HEK293 (cell line): ENCODE measurements around the gene MFAP3.

ENCODE experiments used
- CTCF ChIA-PET: fragments of 350-600 bp; formaldehyde crosslinking; extraction: SDS; loops from one replicate; lab custom pipeline; 2021; ENCODE audit warnings: antibody characterized with exemption; lab: Yijun Ruan, JAX
- POLR2A ChIA-PET: fragments of 300-600 bp; formaldehyde crosslinking; extraction: SDS; loops from one replicate; lab custom pipeline; 2020; ENCODE audit warnings: antibody characterized with exemption, inconsistent platforms; lab: Yijun Ruan, JAX
- H3K27ac ChIP-seq: fragments of 200-500 bp; sonication (Bioruptor generic); 2 replicates; pipeline ENCODE4 v1.5.1; 2014; ENCODE audit warnings: low read depth, low read length, control low read depth, inconsistent platforms; ENCODE audit errors: extremely low read depth
- H3K36me3 ChIP-seq, 2 experiments: fragments of 200-500 bp in 1 of 2; sonication (Bioruptor generic) in 1 of 2; 1 replicate in 1 of 2; 2 replicates in 1 of 2; pipeline ENCODE4 v1.5.1; 2014 to 2017; ENCODE audit warnings: inconsistent platforms in 2 of 2, low read length in 2 of 2; ENCODE audit not compliant: control insufficient read depth in 2 of 2, insufficient read depth in 1 of 2
- H3K4me1 ChIP-seq: fragments of 200-500 bp; sonication (Bioruptor generic); 2 replicates; pipeline ENCODE4 v1.5.1; 2014; ENCODE audit warnings: mild to moderate bottlenecking, low read length, inconsistent platforms; ENCODE audit not compliant: control insufficient read depth, insufficient read depth
- H3K4me3 ChIP-seq: 2 replicates; pipeline ENCODE4 v1.5.1; 2011; ENCODE audit warnings: low read depth, mild to moderate bottlenecking, control low read depth, low read length, moderate library complexity
- H3K9me3 ChIP-seq: fragments of 200-500 bp; sonication (Bioruptor generic); 2 replicates; pipeline ENCODE4 v1.5.1; 2014; ENCODE audit warnings: low read depth, low read length, inconsistent platforms; ENCODE audit not compliant: control insufficient read depth, insufficient read depth
- AEBP2 ChIP-seq: fragments of 450-650 bp; formaldehyde crosslinking; IDR thresholded peaks from 2 replicates; pipeline ENCODE4 v1.5.1; 2016; ENCODE audit warnings: missing biosample characterization, missing genetic modification characterization, borderline replicate concordance
- BCL11A ChIP-seq: fragments of 450-650 bp; formaldehyde crosslinking; IDR thresholded peaks from 2 replicates; pipeline ENCODE4 v1.5.1; 2016; ENCODE audit warnings: low read depth, missing biosample characterization, missing genetic modification characterization
- KLF9 ChIP-seq: fragments of 450-650 bp; formaldehyde crosslinking; IDR thresholded peaks from 2 replicates; pipeline ENCODE4 v1.5.1; 2016; ENCODE audit warnings: missing biosample characterization, missing genetic modification characterization, low read depth
- MYNN ChIP-seq: fragments of 450-650 bp; formaldehyde crosslinking; IDR thresholded peaks from 2 replicates; pipeline ENCODE4 v1.5.1; 2016; ENCODE audit warnings: missing biosample characterization, missing genetic modification characterization, borderline replicate concordance
- SALL2 ChIP-seq: fragments of 450-650 bp; formaldehyde crosslinking; IDR thresholded peaks from 2 replicates; pipeline ENCODE4 v1.5.0; 2017; ENCODE audit warnings: missing biosample characterization, mild to moderate bottlenecking, missing genetic modification characterization, borderline replicate concordance
- SCRT1 ChIP-seq: fragments of 450-650 bp; formaldehyde crosslinking; IDR thresholded peaks from 2 replicates; pipeline ENCODE4 v1.5.1; 2016; ENCODE audit warnings: missing biosample characterization, missing genetic modification characterization, borderline replicate concordance
- SCRT2 ChIP-seq: fragments of 450-650 bp; formaldehyde crosslinking; IDR thresholded peaks from 2 replicates; pipeline ENCODE4 v1.5.1; 2016; ENCODE audit warnings: missing biosample characterization, missing genetic modification characterization
- TRIM28 ChIP-seq: IDR thresholded peaks from 2 replicates; pipeline ENCODE4 v1.6.1; 2011; ENCODE audit warnings: low read length, control low read depth, borderline replicate concordance
- ZBTB10 ChIP-seq: fragments of 450-650 bp; formaldehyde crosslinking; IDR thresholded peaks from 2 replicates; pipeline ENCODE4 v1.5.1; 2016; ENCODE audit warnings: missing biosample characterization, missing genetic modification characterization
- ZFP37 ChIP-seq: fragments of 450-650 bp; formaldehyde crosslinking; IDR thresholded peaks from 2 replicates; pipeline ENCODE4 v1.5.1; 2016; ENCODE audit warnings: missing biosample characterization, missing genetic modification characterization
- ZNF184 ChIP-seq: fragments of 450-650 bp; IDR thresholded peaks from 2 replicates; pipeline ENCODE4 v1.5.1; 2018; ENCODE audit warnings: missing biosample characterization, mild to moderate bottlenecking, missing genetic modification characterization
- ZNF335 ChIP-seq: fragments of 450-650 bp; formaldehyde crosslinking; conservative IDR thresholded peaks from 2 replicates; pipeline ENCODE4 v1.5.1; 2016; ENCODE audit warnings: missing biosample characterization, missing genetic modification characterization
- ZNF37A ChIP-seq: fragments of 450-650 bp; IDR thresholded peaks from 2 replicates; pipeline ENCODE4 v1.5.1; 2018; ENCODE audit warnings: missing biosample characterization, missing genetic modification characterization
- ZNF416 ChIP-seq: fragments of 450-650 bp; formaldehyde crosslinking; IDR thresholded peaks from 2 replicates; pipeline ENCODE4 v1.5.1; 2016; ENCODE audit warnings: missing biosample characterization, missing genetic modification characterization
- ZNF521 ChIP-seq: fragments of 450-650 bp; formaldehyde crosslinking; IDR thresholded peaks from 2 replicates; pipeline ENCODE4 v1.5.1; 2017; ENCODE audit warnings: missing biosample characterization, mild to moderate bottlenecking, missing genetic modification characterization
- ZNF530 ChIP-seq: fragments of 450-650 bp; formaldehyde crosslinking; IDR thresholded peaks from 2 replicates; pipeline ENCODE4 v1.5.1; 2016; ENCODE audit warnings: low read depth, missing biosample characterization, missing genetic modification characterization
- ZNF544 ChIP-seq: fragments of 450-650 bp; formaldehyde crosslinking; IDR thresholded peaks from 2 replicates; pipeline ENCODE4 v1.5.0; 2017; ENCODE audit warnings: missing biosample characterization, missing genetic modification characterization
- ZNF549 ChIP-seq: fragments of 450-650 bp; IDR thresholded peaks from 2 replicates; pipeline ENCODE4 v1.5.1; 2018; ENCODE audit warnings: missing biosample characterization, missing genetic modification characterization, mild to moderate bottlenecking, inconsistent platforms, moderate library complexity
- ZNF561 ChIP-seq: fragments of 450-650 bp; IDR thresholded peaks from 2 replicates; pipeline ENCODE4 v1.5.1; 2018; ENCODE audit warnings: missing biosample characterization, missing genetic modification characterization, borderline replicate concordance
- ZNF677 ChIP-seq: fragments of 450-650 bp; IDR thresholded peaks from 2 replicates; pipeline ENCODE4 v1.5.0; 2018; ENCODE audit warnings: missing biosample characterization, mild to moderate bottlenecking, missing genetic modification characterization, moderate library complexity
- TF ChIP-seq, protein P1 (sequence below): fragments of 450-650 bp; formaldehyde crosslinking; IDR thresholded peaks from 2 replicates; pipeline ENCODE4 v1.5.1; 2016; ENCODE audit warnings: missing biosample characterization, missing genetic modification characterization

Gene MFAP3

GRCh38 chr5:154072414-154073171 is 33.8 kb downstream of the MFAP3 start (continued):
- TF ChIP-seq, protein P1, sequence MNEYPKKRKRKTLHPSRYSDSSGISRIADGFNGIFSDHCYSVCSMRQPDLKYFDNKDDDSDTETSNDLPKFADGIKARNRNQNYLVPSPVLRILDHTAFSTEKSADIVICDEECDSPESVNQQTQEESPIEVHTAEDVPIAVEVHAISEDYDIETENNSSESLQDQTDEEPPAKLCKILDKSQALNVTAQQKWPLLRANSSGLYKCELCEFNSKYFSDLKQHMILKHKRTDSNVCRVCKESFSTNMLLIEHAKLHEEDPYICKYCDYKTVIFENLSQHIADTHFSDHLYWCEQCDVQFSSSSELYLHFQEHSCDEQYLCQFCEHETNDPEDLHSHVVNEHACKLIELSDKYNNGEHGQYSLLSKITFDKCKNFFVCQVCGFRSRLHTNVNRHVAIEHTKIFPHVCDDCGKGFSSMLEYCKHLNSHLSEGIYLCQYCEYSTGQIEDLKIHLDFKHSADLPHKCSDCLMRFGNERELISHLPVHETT (tag by site-specific recombination): no peak

GRCh38 chr5:154076240-154076922 is 37.6 kb downstream of the MFAP3 start:
- Histone ChIP-seq H3K36me3 (no peaks in the 10 kb centered on the region), H3K4me3 (no peak overlapping the region), H3K9me3 (no peaks in the 10 kb centered on the region), H3K4me1 (peaks cover 11% of the 10 kb centered on the region), H3K27ac (no peak overlapping the region)
- TF ChIP-seq ZNF416 (tag by site-specific recombination) (no peak), ZNF561 (tag by site-specific recombination) (no peak), ZNF549 (no peak), ZNF37A (tag by site-specific recombination) (no peak), ZNF544 (no peak), AEBP2 (tag by site-specific recombination) (no peak), ZBTB10 (tag by site-specific recombination) (no peak), SCRT2 (tag by site-specific recombination) (no peak)
- POLR2A ChIA-PET: interaction anchor here (0.5 to 1.2 kb wide), 2 partner anchors 114 to 577 kb away, joined by 3 read pairs; partner anchors contain the start of gene GALNT10
- CTCF ChIA-PET: interaction anchor here (0.6 to 12.1 kb wide), 3 partner anchors 103 to 808 kb away, joined by 3 to 143 read pairs (median 18); no protein-coding TSS in a partner anchor

DNA sequence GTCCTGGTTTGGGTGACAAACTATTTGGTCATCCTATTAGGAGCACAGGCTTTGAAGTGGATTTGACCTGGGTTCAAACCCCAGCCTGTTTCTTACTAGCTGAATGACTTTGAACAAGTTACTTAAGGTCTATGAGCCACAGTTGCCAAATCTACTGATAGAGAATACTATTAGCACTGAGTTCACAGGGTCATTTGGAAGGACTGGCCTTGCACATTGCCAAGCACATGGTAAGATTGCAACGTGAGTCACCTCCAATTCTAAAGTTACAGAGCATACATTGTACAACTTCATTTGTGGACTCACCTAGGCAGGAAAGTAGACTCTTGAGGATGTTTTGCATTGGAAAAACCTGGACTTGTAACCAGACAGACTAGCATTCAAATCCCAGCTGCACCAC is 38.9 kb downstream of the MFAP3 start:
- Histone ChIP-seq H3K4me1 (peaks cover 11% of the 10 kb centered on the region), H3K27ac (no peak overlapping the region), H3K9me3 (no peaks in the 10 kb centered on the region), H3K4me3 (no peak overlapping the region), H3K36me3 (no peaks in the 10 kb centered on the region)
- CTCF ChIA-PET: interaction anchor here (0.6 to 12.1 kb wide), 6 partner anchors 9 to 328 kb away, joined by 3 to 143 read pairs (median 6); no protein-coding TSS in a partner anchor
- TF ChIP-seq ZNF544: no peak
- no peak for TF ChIP-seq ZNF677
- no peak for TF ChIP-seq SALL2 (tag by site-specific recombination)
- no peak for TF ChIP-seq ZFP37
- no peak for TF ChIP-seq ZNF530
- no peak for TF ChIP-seq KLF9 (tag by site-specific recombination)
- no peak for TF ChIP-seq BCL11A (tag by site-specific recombination)
- no peak for TF ChIP-seq TRIM28
- no peak for TF ChIP-seq MYNN (tag by site-specific recombination)
- TF ChIP-seq ZNF184: no peak
- TF ChIP-seq ZNF335 (tag by site-specific recombination): no peak
- TF ChIP-seq ZNF521: no peak
- no peak for TF ChIP-seq SCRT1 (tag by site-specific recombination)
- POLR2A ChIA-PET: interaction anchor here (1.4 kb wide), 1 partner anchor 9 kb away, joined by 3 read pairs; no protein-coding TSS in a partner anchor
